HepG2 (cell line): ENCODE data around the gene XRCC3. TPM values are rescaled to one million over a fixed set of nuclear protein-coding genes. Genes with fewer than 3 reads are reported as not detected.

Experiments used
- ATAC-seq: fragments of 200-7000 bp; cut with Tn5 transposase; 3 replicates; pipeline ENCODE4 v1.9.1; 2020; ENCODE audit warnings: mild to moderate bottlenecking, moderate library complexity
- BruUV-seq: library from RNA; stranded (reverse); fragments of 400-500 nt; replicated peaks from 2 replicates; lab custom pipeline; 2021; lab: Mats Ljungman, UMichigan
- CTCF ChIA-PET: fragments of 300-600 bp; formaldehyde crosslinking; extraction: SDS; loops from one replicate; lab custom pipeline; 2021; ENCODE audit warnings: low total read pairs, inconsistent platforms, low intra/inter-chr PET ratio; lab: Yijun Ruan, JAX
- POLR2A ChIA-PET: fragments of 350-600 bp; sonication (Branson Sonifier 250); formaldehyde crosslinking; loops from one replicate; lab custom pipeline; 2020; ENCODE audit warnings: antibody characterized with exemption, inconsistent platforms; lab: Yijun Ruan, JAX
- DNase-seq: peaks from one replicate; pipeline ENCODE4 v3.0.0-alpha.2; 2015; ENCODE audit warnings: low spot score
- FAIRE-seq: peaks from 3 replicates; lab custom pipeline; 2011; peaks lifted over from hg19 to GRCh38; lab: Jason Lieb, UNC
- H2AFZ ChIP-seq: one replicate; pipeline ENCODE4 v1.6.1; 2011; ENCODE audit warnings: low read length, inconsistent platforms
- H3K27ac ChIP-seq: fragments of 300-600 bp; 3 replicates; pipeline ENCODE4 v1.8.0; 2011; ENCODE audit warnings: mixed run types, mild to moderate bottlenecking, mixed read lengths, low read length, inconsistent platforms; ENCODE audit not compliant: insufficient read depth; ENCODE audit errors: extremely low read length
- H3K27me3 ChIP-seq, 2 experiments: fragments of 200-600 bp in 1 of 2; 2 replicates in 1 of 2; 3 replicates in 1 of 2; pipeline versions ENCODE4 v1.6.0 to v1.8.0; 2011; ENCODE audit warnings: low read length in 2 of 2, mild to moderate bottlenecking in 2 of 2, moderate library complexity in 2 of 2, inconsistent platforms in 1 of 2; ENCODE audit not compliant: insufficient read depth in 2 of 2, control insufficient read depth in 1 of 2
- H3K36me3 ChIP-seq, 2 experiments: fragments of 200-600 bp in 1 of 2; replicated peaks in 1 of 2; 2 replicates in 1 of 2; 3 replicates in 1 of 2; pipeline versions ENCODE4 v1.5.1 to v1.8.0; 2011; ENCODE audit warnings: low read length in 2 of 2, inconsistent platforms in 1 of 2; ENCODE audit not compliant: insufficient read depth in 2 of 2, control insufficient read depth in 1 of 2
- H3K4me1 ChIP-seq: 2 replicates; pipeline ENCODE4 v1.5.1; 2012; ENCODE audit warnings: low read length, inconsistent platforms; ENCODE audit not compliant: insufficient read depth
- H3K4me2 ChIP-seq: 2 replicates; pipeline ENCODE4 v1.6.0; 2011; ENCODE audit warnings: low read depth, low read length, inconsistent platforms
- H3K4me3 ChIP-seq, 3 experiments: fragments of 200-600 bp in 1 of 3; sonication (generic), shearing (Covaris generic) in 1 of 3; replicated peaks in 1 of 3; 2 replicates each; pipeline ENCODE4 v1.5.1; 2011 to 2016; ENCODE audit warnings: low read length in 3 of 3, inconsistent platforms in 2 of 3, low read depth in 2 of 3, mild to moderate bottlenecking in 2 of 3, control low read depth in 1 of 3, mixed read lengths in 1 of 3; ENCODE audit not compliant: insufficient read depth in 1 of 3
- H3K79me2 ChIP-seq: one replicate; pipeline ENCODE4 v1.6.1; 2011; ENCODE audit warnings: low read length, inconsistent platforms; ENCODE audit not compliant: insufficient read depth
- H3K9ac ChIP-seq: 2 replicates; pipeline ENCODE4 v1.6.0; 2011; ENCODE audit warnings: mild to moderate bottlenecking, low read depth, low read length, inconsistent platforms; ENCODE audit not compliant: insufficient read depth
- H3K9me3 ChIP-seq: 2 replicates; pipeline ENCODE4 v1.5.1; 2012; ENCODE audit warnings: mild to moderate bottlenecking, low read length
- H4K20me1 ChIP-seq: 2 replicates; pipeline ENCODE4 v1.6.0; 2011; ENCODE audit warnings: inconsistent platforms, mild to moderate bottlenecking, low read length, moderate library complexity; ENCODE audit not compliant: insufficient read depth
- AGO2 ChIP-seq: fragments of 200-400 bp; formaldehyde crosslinking; optimal IDR thresholded peaks from 2 replicates; pipeline ENCODE3; 2017; ENCODE audit warnings: mild to moderate bottlenecking, low read depth, low read length, moderate library complexity
- TRIM24 ChIP-seq: sonication (generic); formaldehyde crosslinking; IDR thresholded peaks from 2 replicates; pipeline ENCODE4 v1.8.0; 2022; ENCODE audit warnings: mild to moderate bottlenecking, missing genetic modification reagents
- ZNF180 ChIP-seq: sonication (generic); formaldehyde crosslinking; IDR thresholded peaks from 2 replicates; pipeline ENCODE4 v1.4.0; 2020; ENCODE audit warnings: low read depth, missing genetic modification reagents, borderline replicate concordance
- ZNF567 ChIP-seq: sonication (generic); formaldehyde crosslinking; IDR thresholded peaks from 2 replicates; pipeline ENCODE4 v1.8.1; 2023; ENCODE audit warnings: mild to moderate bottlenecking, missing genetic modification reagents, borderline replicate concordance
- WGBS: methylation state at CpG from one replicate; pipeline ENCODE4 v1.1.6; 2017; ENCODE audit warnings: low lambda C conversion rate; 5-methylcytosine and 5-hydroxymethylcytosine counted together
- in situ Hi-C: cut with HindIII; loops from 2 replicates; pipeline ENCODE4 v1.10.0; 2017; ENCODE audit warnings: low pct_unique_long_range_greater_than_20kb; ENCODE audit not compliant: extremely low pct_ligation_motif_present
- intact Hi-C: fragments of 100-400 bp; cut with micrococcal nuclease; formaldehyde crosslinking; loops from one replicate; pipeline ENCODE4 v1.10.0; 2022; ENCODE audit not compliant: unreplicated experiment
- polyA plus RNA-seq, 8 experiments: library from polyadenylated mRNA; depleted of rRNA in 3 of 8; stranded (reverse) in 7 of 8; unstranded in 1 of 8; fragments of >200 nt; fragmentation: Illumina TruSeq in 4 of 8; extraction: Trizol in 4 of 8; gene quantifications; 2 replicates each; pipeline versions ENCODE4 v1.2.1 to v1.2.3, GENCODE V29; 2011 to 2016; ENCODE audit warnings: low read depth in 4 of 8, missing spikeins in 1 of 8, mixed read lengths in 1 of 8; ENCODE audit not compliant: insufficient read depth in 1 of 8
- total RNA-seq, 5 experiments: library from RNA; depleted of rRNA; stranded (reverse); fragments of >200 nt; fragmentation: Illumina TruSeq; extraction: Trizol; gene quantifications; 2 replicates each; pipeline ENCODE4 v1.2.3, GENCODE V29; 2016; ENCODE audit warnings: low read depth in 1 of 5

XRCC3 gene
- total and polyA plus RNA-seq, 2 of the 13 experiments (the other 11 are each of a cell fraction or from before 2014, with no cell fraction given): 5.4 to 25.8 TPM

DNA sequence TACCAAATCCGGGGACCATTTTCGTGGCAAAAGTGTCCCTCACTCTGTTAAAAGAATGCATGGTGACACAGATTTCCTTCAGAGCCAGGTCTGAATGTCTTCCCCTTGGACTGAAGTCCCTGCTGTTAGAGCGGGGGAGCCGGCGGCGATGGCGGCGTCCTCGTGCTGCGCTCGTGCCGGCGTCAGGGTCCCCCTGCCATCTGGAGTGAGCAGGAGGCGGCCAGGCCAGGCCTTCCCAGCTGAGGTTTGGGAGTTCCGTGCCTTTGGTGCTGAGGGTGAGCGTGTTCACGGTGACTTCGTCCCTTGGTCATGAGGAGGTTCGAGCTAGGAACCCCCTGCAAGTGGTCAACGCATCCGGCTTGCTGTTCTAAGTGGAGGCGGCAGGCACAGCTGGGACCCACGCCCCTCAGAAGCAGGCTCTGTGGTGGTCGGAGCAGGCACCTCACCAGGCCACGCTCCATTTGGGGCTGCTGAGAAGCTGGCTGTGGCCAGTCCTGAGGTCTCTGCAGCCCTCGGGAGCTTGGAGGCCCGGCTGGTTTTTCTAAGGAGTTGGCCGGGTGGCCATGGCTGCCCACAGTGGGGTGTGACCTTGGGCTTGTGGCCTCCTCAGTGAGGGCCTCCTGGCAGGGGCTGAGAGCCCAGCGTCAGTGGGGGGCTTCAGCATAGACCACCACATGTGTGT is 9.9 kb upstream of the XRCC3 start:
- POLR2A ChIA-PET: no interaction called here
- no peak for FAIRE-seq
- 80% methylated on average over 1 of the region's 29 CpGs for WGBS

DNA sequence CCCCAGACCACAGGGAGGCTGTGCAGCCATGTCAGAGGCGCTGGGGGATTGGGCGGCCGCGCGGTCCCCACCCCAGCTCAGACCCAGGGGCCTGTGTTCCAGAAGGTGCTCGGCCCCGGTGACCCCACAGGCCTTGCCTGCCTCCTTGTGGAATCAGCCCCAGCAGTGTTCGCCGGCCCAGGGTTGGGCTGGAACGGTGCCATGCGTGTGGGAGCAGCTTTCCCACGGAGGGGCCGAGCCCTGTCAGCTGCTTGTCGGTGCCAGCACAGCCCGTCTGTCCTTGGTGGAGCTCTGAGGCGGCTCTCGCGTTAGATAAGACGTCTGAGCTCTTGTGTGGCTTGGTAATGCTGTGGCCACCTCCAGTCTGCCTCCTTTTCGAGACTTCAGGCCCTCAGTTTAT is 8.9 kb upstream of the XRCC3 start:
- no peak; the same call in 2 of the 3 replicates for ATAC-seq
- DNase-seq: no peak
- intact Hi-C loops: no loop called here
- H4K20me1 ChIP-seq: no peaks in the 10 kb centered on the region
- in situ Hi-C loops: no loop called here
- no peak overlapping the region for H2AFZ ChIP-seq
- POLR2A ChIA-PET: no interaction called here
- BruUV-seq: no TSS peak
- no peak overlapping the region for H3K9ac ChIP-seq
- H3K4me1 ChIP-seq: no peaks in the 10 kb centered on the region
- TF ChIP-seq AGO2: peak; percentile 19
- no peak for TF ChIP-seq TRIM24 (CRISPR knock-in tag)
- TF ChIP-seq, all 625 proteins: peak for 1
- H3K27me3 ChIP-seq: no peaks in the 10 kb centered on the region
- peaks cover 55% of the 10 kb centered on the region for H3K79me2 ChIP-seq
- FAIRE-seq: no peak
- H3K9me3 ChIP-seq: no peaks in the 10 kb centered on the region
- no peak overlapping the region for H3K27ac ChIP-seq
- CTCF ChIA-PET: no interaction called here
- H3K4me2 ChIP-seq: no peak overlapping the region
- H3K4me3 ChIP-seq: no peak overlapping the region
- whole genome bisulfite sequencing: 91% methylated on average over 8 of the region's 20 CpGs
- H3K36me3 ChIP-seq: peaks cover 7 to 32% of the 10 kb centered on the region in 2 experiments

More for the DNA sequence above, 9.9 kb upstream of the XRCC3 start:
- Histone ChIP-seq H3K4me1 (no peaks in the 10 kb centered on the region), H3K9me3 (no peaks in the 10 kb centered on the region), H3K27ac (no peak overlapping the region), H2AFZ (no peak overlapping the region), H3K9ac (no peak overlapping the region), H3K36me3 (peaks cover 12 to 41% of the 10 kb centered on the region in 2 experiments), H3K79me2 (peaks cover 45% of the 10 kb centered on the region), H3K27me3 (no peaks in the 10 kb centered on the region), H4K20me1 (no peaks in the 10 kb centered on the region), H3K4me3 (no peak overlapping the region), H3K4me2 (no peak overlapping the region)
- in situ Hi-C loops (no loop called here), intact Hi-C loops (no loop called here)
- no TSS peak for BruUV-seq
- no peak for DNase-seq
- no peak for ATAC-seq
- CTCF ChIA-PET: no interaction called here
- TF ChIP-seq AGO2 (peak; percentile 47), ZNF180 (CRISPR knock-in tag) (no peak), ZNF567 (CRISPR knock-in tag) (no peak)
